ENCODE results near the gene FASTKD2.

GRCh38 chr2:206800506-206801417, 35.4 kb downstream of the FASTKD2 start:
- no peak for TF ChIP-seq YY1 (IDR thresholded peaks at IDR 0.05; ENCODE audit: insufficient read depth, insufficient read length)
- TF ChIP-seq ZNF274 (IDR thresholded peaks at IDR 0.05; ENCODE audit: low read depth, low read length): no peak
- TF ChIP-seq SUZ12 (IDR thresholded peaks at IDR 0.05; ENCODE audit: extremely low read depth, insufficient read depth, insufficient read length): no peak
